ENCODE data around the gene PNKD.

Gene PNKD

GRCh38 chr2:218228366-218229090 is 41.8 kb upstream of the PNKD start:
- no peak overlapping the region for H3K4me3 ChIP-seq (ENCODE audit: low read depth, low read length)
- H3K9me3 ChIP-seq, result no peaks in the 10 kb centered on the region
- no peak for DNase-seq
- peaks cover 64% of the 10 kb centered on the region for H3K36me3 ChIP-seq
- no peaks in the 10 kb centered on the region for H3K27me3 ChIP-seq
- TF ChIP-seq CTCF (IDR thresholded peaks at IDR 0.05; ENCODE audit: low read depth, low read length), result no peak
- no peaks in the 10 kb centered on the region for H3K4me1 ChIP-seq

DNA sequence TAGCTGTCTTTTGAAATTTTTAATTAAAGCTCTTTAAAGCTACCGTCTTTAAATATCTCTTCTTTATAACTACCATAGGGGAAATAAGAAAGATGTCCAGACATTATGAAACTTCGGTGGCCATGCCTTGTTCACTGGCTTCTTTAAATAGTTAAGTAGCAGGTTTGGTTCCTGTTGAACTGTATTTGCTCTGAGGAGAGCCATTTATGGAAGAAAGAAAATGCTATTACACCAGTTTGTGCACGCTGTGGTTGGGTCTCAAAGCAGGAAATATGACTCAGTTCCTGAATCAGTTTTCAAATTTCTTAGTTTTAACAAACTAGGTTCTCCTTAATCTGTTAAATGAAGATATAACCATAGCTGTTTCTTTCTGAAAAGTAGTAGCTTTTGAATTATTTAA is 41.1 kb upstream of the PNKD start:
- Histone ChIP-seq H3K36me3 (peaks cover 71% of the 10 kb centered on the region), H3K4me1 (no peaks in the 10 kb centered on the region)
- DNase-seq, result no peak

DNA sequence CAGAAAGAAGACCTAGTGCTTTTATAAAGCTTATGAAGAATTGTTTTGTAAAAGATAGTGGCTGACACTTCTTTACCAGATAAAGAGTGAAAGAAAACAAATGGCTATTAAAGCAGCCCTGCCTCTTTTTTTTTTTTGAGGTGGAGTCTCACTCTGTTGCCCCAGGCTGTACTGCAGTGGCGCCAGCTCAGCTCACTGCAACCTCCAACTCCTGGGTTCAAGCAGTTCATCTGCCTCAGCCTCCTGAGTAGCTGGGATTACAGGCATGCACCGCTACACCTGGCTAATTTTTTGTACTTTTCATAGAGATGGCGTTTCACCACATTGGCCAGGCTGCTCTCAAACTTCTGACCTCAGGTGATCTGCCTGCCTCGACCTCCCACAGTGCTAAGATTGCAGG is 40.5 kb upstream of the PNKD start:
- H3K4me3 ChIP-seq (ENCODE audit: low read depth, low read length), result no peak overlapping the region
- no peaks in the 10 kb centered on the region for H3K9me3 ChIP-seq
- DNase-seq, result no peak
- H3K4me1 ChIP-seq, result no peaks in the 10 kb centered on the region
- peaks cover 75% of the 10 kb centered on the region for H3K36me3 ChIP-seq
- no peaks in the 10 kb centered on the region for H3K27me3 ChIP-seq
- no peak for TF ChIP-seq CTCF (IDR thresholded peaks at IDR 0.05; ENCODE audit: low read depth, low read length)

More for the DNA sequence above, 41.1 kb upstream of the PNKD start:
- Histone ChIP-seq H3K9me3 (no peaks in the 10 kb centered on the region), H3K4me3 (ENCODE audit: low read depth, low read length) (no peak overlapping the region), H3K27me3 (no peaks in the 10 kb centered on the region)
- TF ChIP-seq CTCF (IDR thresholded peaks at IDR 0.05; ENCODE audit: low read depth, low read length), result no peak

DNA sequence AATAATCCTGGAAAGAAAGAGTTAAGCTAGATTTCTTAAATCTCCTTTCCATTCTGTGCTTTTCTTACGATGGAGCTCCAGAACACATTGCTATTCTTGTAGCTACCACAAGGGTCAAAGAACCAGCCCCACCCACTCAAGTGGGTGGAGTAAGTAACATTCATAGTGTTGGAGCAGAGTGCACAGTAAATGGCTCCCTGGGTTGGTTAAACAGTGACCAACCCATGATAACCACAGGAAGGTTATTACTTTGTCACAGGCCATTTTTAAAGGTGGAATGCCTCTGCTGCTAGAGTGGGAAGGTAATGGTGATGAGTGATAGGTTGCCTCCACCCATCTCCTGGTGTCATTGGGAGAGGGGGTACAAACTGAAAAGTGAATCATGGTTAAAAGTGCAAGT is 39.4 kb upstream of the PNKD start:
- TF ChIP-seq CTCF (IDR thresholded peaks at IDR 0.05; ENCODE audit: low read depth, low read length), result peak; percentile 44
- Histone ChIP-seq H3K9me3 (no peaks in the 10 kb centered on the region), H3K27me3 (no peaks in the 10 kb centered on the region), H3K4me1 (no peaks in the 10 kb centered on the region), H3K36me3 (peaks cover 79% of the 10 kb centered on the region), H3K4me3 (ENCODE audit: low read depth, low read length) (no peak overlapping the region)
- no peak for DNase-seq

- Histone ChIP-seq H3K4me1 (no peaks in the 10 kb centered on the region), H3K4me3 (ENCODE audit: low read depth, low read length) (no peak overlapping the region), H3K36me3 (peaks cover 75% of the 10 kb centered on the region), H3K27me3 (no peaks in the 10 kb centered on the region), H3K9me3 (no peaks in the 10 kb centered on the region)
- DNase-seq, result no peak
- no peak for TF ChIP-seq CTCF (IDR thresholded peaks at IDR 0.05; ENCODE audit: low read depth, low read length)
These were observed 36.8 kb upstream of the PNKD start for GRCh38 chr2:218233543-218233942.

DNA sequence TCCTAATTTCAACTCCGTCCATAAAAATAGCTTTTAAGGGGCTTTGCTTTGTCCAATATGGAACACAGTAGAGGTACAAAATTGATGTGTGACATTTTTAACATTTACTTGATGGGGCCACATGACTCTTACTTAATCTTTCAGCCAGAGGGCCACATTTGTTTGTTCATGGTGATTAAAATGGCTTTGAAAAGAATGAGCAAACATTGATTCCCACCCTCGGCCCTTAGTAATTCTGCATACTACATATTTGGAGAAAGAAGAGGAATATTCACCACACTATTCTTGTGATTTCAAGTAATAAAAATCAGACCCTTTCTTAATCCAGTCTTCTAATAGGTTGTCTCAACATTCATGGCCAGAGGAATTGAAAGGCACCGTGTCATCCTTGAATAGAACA is 35.8 kb upstream of the PNKD start:
- Histone ChIP-seq H3K4me1 (no peaks in the 10 kb centered on the region), H3K9me3 (no peaks in the 10 kb centered on the region), H3K27me3 (no peaks in the 10 kb centered on the region), H3K36me3 (peaks cover 76% of the 10 kb centered on the region), H3K4me3 (ENCODE audit: low read depth, low read length) (no peak overlapping the region)
- no peak for DNase-seq
- TF ChIP-seq CTCF (IDR thresholded peaks at IDR 0.05; ENCODE audit: low read depth, low read length), result no peak

All from BE2C (cell line).